NCI-H2171 (cell line): ENCODE results near the gene ACTN1.
A peak's percentile ranks its signal among the peaks of the same experiment; 100 is the strongest.
"Not testable (repeated sequence)": the region's sequence is repeated elsewhere in the genome, so short reads cannot be mapped to it uniquely, and the experiment has no call there.

Experiments used
- DNase-seq: peaks from one replicate; lab custom pipeline; 2025; lab: John Stamatoyannopoulos, UW

Gene ACTN1

DNA sequence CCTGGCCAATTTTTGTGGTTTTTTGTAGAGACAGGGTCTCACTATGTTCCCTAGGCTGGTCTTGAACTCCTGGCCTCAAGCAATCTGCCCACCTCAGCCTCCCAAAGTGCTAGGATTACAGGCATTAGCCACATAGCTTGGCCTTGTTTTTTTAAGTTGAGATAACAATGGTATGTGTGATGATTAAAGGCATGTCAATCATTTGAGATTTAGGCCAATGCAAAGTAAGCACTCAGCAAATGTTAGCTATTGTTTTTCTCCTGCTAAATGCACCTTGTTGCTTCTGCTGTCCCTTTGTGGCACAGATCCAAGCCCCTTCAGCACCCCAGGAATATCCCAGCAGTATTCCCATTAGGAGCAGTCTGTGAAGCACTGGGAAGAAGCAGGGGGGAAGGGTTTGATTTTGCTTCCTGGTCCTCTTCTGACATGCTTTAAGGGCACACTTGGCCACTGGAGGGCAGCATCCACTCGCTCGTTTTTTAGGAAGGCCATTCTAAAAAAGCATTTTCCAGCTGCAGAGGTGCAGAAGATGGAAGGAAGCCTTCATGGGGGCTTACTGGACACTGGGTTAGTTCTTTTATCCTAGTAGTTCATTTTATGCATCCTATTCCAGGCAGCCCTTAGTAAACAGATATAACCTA lies 116.0 kb downstream of the ACTN1 start:
- peak; percentile 83 for DNase-seq

DNA sequence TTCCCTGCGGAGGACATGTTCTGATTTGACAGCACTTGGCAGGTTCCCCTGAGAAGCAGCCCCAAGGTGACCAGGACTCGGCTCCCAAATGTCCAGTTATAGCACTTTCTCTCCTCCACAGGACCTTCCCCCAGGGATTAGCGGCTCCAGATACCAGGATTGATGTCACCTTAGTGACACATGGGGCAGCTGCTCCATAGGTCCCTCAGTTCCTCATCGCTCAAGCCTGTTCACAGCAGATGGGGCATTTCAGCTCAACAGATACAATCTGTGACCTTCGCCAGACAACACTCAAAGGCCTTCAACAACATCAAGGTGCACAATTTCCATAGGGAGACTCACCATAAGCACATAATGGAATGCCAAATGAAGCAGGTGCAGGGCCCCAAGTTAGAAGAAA lies 118.3 kb downstream of the ACTN1 start:
- no peak for DNase-seq

DNA sequence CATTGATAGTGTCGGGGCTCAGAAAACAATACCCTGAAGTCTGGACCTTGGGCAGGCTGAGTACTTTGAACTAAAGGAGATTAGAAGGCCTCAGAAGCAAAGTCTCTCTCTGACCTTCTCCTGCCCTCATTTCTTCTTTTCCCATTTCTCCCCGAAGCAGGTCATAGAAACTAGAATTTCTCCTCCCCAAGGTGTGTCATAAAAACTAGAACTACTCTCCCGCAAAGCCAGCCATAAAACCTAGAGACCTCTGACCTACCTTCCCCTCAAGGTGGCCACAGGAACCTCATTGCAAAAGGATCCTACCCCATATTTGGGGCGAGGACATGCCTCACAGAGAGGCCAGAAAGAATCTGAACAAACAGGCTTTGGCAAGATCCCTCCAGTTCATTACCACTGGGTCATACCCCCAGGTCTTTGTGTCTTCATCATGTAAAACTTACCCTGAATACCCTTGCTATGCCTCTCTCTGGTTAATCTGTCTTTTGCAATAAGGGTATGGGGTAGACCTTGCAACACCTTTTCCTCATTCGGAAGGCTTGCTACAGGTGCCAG lies 121.5 kb downstream of the ACTN1 start:
- DNase-seq = no peak

DNA sequence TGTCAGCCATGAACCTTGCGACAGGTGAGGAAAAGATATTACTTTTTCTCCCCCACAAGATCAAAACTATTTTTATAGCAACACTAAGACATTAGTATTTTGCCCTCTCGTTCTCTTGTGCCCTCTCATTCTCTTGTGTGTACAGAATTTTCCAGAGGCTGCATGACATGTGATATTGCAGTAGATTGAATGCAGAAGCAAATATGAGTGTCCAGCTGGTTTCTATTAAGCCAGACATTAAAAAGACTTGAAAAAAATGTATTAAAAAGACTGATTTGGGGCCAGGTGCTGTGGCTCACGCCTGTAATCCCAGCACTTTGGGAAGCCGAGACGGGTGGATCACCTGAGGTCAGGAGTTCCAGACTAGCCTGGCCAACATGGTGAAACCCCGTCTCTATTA lies 122.5 kb downstream of the ACTN1 start:
- DNase-seq = no peak

DNA sequence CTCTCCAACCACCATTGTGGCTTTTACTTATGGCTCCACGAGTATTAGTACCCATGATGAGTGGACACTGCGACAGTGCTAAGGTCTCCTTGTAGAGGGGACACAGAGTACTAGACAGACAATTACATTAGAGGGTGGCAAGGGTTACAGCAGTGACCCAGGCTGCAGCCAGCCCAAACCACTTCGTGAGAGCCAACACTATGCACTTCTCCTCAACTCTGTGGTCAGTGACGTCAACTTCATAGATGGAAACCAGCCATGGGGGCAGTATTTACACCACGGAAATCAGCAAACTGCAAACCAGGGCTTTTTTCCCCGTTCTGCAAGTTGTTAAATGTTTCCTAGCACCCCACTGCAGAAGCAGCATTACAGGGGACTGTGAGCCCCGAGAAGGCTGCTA lies 124.7 kb downstream of the ACTN1 start:
- DNase-seq = no peak

DNA sequence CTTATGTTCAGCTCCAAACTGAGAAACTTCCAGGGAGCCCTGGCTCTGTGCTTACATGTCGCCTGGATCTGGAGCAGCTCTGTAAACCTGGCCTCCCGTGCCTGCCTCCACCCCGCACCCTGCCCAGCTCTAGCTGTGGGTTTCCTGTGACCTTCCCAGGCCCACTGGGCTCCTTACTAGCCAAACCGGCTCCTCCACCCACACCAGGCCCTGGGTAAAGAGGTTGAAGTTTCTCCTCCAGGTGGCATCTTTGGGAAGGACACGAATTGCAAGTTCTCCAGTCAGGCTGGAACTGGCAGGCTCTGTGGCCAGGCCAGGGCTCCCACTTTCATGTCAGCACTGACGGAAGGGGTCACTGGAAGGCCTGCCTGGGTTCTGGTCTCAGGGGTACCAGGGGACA lies 125.4 kb downstream of the ACTN1 start:
- DNase-seq = no peak

DNA sequence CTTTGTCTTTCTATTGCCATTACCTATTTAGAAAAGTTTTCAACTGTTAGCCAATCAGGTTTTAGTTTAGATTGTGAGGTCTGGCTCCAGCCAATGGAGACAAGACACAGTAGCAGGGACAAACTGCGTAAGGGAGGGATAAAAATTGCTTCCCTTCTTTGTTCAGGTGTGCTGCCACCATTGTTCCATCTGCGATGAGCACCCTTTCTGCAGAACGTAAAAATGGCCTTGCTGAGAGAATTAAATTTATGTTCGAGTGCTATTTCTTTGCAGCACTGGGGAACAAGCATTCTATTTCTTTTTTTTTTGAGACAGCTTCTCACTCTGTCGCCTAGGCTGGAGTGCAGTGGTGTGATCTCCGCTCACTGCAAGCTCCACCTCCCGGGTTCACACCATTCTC lies 126.6 kb downstream of the ACTN1 start:
- DNase-seq = not testable (repeated sequence)

DNA sequence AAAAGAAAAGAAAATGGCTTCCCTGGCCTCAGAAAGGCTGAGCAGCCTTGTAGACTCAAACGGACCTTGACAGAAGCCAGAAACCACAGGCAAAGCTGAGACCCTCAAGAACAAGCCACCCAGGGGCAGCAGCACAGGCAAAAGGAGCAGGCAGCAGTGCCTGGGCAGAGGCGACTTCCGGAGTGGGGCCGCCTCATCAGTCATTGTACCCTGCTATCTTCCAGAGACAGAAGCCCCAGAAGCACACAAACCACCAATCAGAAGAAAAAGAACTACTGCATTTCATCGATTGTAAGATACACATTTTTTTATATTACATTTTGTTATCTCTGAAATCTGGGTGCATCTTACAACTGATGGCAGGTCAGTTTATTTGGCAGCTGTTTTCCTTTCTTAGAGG lies 128.0 kb downstream of the ACTN1 start:
- DNase-seq = no peak

DNA sequence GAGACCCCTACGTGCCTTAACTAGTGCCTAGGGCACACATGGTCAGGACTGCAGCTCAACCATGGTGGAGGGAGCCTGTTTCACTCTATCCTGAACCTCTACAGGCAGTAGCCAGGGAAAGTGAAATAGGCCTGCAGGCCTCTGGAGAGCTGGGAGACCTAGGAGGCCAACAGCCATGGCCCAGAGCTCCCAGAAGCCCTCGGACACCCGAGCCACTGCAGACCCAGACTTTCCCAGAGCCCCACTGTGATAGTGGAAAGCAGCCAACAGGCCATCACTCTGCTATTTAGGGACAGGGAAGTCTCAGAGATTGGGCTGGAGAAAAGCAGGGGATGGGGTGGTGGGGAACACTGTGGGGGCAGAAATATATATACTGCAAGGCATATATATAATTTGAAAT lies 129.7 kb downstream of the ACTN1 start:
- no peak for DNase-seq

DNA sequence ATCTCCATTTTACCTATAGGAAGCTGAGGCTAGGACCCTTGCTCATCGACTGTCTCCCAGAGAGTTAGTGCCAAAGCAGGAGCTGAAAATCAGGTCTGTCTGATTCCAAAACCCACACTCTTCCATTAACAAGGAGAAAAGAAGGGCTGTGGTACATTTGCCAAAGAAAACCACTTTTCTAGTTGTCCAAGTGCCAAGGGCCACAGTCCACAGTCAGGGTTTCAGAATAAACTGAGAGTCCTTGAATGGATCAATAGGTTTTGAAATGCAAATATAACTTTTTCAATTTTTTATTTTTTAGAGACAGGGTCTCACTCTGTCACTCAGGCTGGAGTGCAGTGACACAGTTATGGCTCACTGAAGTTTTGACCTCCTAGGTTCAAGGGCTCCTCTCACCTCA lies 130.8 kb downstream of the ACTN1 start:
- no peak for DNase-seq

DNA sequence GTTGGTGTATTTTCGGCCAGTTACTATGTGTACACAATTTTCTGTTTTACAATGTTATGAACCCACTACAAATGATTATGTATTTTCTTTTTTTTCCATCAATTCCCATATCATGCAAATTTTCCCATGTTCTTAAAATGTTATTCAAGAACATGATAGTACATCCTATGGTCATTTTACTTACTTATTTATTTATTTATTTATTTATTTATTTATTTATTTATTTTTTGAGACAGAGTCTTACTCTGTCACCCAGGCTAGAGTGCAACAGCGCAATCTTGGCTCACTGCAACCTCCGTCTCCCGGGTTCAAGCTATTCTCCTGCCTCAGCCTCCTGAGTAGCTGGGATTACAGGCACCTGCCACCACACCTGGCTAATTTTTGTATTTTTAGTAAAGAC lies 131.5 kb downstream of the ACTN1 start:
- DNase-seq = not testable (repeated sequence)

DNA sequence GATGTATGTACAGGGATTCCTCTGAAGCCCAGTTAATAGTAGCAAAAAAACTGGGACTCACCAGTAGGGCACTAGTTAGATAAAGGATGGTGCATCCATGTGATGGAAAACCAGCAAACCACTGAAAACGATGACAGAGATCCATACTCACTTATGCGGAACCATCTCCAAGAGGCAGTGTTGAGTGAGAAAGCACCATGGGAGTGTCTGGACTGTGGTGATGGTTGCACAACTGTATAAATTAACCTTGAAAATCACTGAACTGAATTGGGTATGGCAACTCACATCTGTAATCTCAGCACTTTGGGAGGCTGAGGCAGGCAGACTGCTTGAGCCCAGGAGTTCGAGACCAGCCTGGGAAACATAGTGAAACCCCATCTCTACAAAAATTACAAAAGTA lies 132.6 kb downstream of the ACTN1 start:
- DNase-seq = no peak

DNA sequence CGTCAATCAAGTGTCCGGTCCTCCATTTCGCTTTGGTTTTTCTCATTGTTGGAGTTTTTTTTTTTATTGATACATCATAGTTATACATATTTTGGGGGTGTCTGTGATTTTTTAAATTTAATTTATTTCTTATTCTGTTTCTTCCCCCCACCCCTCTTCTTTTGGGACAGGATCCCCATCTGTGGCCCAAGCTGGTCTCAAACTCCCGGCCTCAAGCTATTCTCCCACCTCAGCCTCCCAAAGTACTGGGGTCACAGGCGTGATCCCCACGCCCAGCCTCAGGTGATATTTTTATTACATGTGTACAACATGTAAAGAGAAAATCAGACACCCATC lies 134.9 kb downstream of the ACTN1 start:
- DNase-seq = no peak

DNA sequence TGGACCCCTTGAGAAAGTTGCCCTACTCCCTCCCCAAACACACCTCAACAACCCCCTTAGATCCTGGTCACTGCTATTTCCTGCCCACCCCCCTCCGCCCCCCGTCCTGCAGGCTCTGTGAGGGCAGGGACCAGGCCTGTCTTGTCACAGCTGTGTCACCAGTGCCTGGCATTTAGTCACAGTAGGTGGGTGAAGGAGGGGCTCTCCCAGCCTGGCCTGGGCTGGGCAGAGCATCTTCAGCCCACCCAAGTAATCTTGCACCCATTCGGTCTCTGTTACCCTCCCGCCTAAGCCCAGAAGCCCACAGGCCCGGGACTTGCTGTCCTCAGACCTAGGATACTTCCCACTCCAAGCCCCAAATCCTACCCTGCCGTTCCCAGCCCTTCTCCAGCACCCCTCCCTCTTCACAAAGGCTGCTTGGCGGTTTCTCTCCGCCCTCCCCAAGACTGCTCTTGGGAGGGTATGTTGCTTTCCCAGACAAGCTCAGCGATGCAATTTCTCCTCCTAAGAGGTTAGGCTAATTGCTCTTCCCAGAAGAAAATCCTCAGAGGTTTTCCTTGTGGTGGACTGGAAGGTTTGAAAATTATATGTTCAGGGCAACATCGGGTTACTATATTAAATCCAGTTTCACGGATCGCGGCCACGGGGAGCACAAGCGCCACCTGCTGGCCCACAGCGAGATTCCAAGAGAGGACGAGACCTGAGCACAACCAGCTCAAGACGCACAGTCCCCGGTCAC lies 135.5 kb downstream of the ACTN1 start:
- DNase-seq = peak; percentile 47

DNA sequence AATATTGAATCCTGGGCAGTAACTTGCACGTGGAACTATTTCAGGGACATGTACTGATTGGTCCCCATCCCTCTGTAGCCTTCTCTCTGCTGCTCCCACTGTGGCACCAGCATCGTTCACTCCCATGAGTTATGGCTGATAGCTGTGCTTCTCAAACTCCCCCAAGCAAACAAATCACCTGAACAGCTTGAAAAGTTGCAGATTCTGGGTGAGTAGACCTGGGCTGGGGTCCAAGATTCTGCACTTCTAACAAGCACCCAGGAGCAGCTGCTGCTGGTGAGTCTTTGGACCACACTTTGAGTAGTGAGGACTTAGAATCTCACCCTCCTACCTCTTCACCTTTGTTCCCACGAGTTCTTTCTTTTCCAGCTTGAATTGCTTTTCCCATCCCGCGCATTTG lies 136.8 kb downstream of the ACTN1 start:
- DNase-seq = peak; percentile 37

DNA sequence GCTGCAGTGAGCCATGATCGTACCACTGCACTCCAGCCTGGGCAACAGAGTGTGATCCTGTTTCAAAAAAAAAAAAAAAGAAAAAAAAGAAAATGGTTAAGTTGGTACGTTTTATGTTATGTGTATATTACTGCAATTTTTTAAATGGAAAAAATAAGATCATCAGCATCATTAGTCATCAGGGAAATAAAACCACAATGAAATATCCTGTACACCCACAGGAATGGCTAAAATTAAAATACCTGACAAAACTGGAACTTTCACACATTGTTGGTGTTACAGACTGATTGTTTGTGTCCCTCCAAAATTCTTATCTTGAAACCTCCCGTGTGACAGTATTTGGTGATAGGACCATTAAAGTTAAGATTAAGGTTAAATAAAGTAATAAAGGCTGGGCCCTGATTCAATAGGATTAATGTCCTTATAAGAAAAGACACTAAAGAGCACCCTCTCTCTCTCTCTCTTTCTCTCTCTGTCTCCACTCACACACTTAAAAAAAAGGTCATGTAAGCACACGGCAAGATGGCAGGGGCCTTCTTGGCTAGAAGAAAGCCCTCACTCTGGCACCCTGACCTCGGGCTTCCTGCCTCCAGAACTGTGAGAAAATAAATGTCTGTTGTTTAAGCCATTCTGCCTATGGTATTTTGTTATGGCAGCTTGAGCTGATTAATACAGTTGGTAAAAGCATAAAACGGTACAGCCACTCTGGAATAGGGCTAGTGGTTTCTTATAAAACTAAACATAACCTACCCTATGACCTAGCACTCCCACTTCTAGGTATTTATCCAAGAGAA lies 137.9 kb downstream of the ACTN1 start:
- no peak for DNase-seq

DNA sequence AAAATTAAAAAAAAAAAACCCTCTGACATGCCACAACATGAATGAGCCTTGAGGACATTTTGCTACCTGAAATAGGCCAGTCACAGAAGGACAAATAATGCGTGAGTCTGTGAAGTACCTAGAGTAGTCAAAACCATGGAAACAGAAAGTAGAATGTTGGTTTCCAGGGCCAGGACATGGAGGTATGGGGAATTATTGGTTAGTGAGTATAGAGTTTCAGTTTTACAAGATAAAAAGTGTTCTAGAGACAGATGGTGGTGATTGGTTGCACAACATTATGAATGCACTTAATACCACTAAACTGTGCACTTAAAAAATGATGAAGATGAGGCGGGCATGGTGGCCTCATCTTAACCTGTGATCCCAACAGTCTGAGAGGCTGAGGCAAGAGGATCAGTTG lies 138.6 kb downstream of the ACTN1 start:
- peak; percentile 35 for DNase-seq

DNA sequence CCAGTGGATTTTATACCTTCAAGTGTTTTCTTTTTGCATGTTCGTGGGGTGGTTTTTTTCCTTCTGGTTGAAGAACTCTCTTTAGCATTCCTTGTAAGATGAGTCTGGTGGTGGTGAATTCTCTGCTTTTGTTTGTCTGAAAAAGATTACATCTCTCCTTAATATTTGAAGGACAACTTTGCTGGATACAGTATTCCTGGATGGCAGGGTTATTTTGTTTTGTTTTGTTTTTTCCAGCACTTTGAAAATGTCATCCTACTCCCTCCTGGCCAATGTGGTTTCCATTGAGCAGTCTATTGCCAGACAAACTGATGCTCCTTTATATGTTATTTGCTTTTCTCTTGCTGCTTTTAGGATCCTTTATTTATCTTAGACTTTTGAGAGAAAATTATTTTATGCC lies 143.0 kb downstream of the ACTN1 start:
- DNase-seq = no peak

DNA sequence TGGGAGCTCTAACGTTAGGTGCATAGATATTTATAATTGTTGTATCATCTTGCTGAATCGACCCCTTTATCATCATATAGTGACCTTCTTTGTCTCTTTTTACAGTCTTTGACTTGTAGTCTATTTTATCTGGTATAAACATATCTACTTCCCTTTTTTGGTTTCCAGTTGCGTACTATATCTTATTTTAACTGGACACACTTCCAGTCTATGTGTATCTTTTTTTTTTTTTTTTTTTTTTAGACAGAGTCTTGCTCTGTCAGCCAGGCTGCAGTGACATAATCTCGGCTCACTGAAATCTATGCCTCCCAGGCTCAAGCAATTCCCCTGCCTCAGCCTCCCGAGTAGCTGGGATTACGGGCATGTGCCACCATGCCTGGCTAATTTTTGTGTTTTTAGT lies 144.3 kb downstream of the ACTN1 start:
- DNase-seq = no peak

DNA sequence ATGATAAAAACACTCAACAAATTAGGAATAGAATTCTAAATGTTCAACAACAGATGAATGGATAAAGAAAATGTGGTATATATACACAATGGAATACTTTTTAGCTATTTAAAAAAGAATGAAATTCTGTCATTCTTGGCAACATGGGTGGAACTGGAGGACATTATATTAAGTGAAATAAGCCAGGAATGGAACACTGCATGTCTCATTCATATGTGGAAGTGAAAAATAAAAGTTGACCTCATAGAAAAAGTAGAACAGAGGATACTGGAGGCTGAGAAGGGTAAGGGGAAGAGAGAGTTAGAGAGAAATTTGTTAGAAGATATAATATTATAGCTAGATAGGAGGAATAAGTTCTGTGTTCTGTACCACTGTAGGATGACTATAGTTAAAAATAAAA lies 150.4 kb downstream of the ACTN1 start:
- no peak for DNase-seq

DNA sequence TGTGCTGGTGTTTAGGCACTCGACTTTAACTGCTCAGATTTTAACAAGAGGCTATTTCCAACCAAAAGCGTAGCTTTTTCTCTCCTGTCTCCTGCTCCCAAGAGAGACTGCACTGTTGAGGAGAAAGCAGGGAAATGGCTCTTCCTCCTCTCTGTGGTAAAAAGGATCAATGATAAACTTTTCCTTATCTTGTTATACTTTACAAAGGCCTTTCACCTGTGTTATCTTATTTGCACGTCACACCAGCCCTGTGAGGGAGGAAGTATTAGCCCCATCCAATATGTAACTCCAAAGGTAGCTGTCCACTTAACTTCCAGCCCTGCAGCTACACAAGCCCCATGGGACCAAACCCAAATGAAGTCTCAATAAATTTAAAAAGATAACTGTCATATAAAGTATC lies 153.4 kb downstream of the ACTN1 start:
- no peak for DNase-seq

DNA sequence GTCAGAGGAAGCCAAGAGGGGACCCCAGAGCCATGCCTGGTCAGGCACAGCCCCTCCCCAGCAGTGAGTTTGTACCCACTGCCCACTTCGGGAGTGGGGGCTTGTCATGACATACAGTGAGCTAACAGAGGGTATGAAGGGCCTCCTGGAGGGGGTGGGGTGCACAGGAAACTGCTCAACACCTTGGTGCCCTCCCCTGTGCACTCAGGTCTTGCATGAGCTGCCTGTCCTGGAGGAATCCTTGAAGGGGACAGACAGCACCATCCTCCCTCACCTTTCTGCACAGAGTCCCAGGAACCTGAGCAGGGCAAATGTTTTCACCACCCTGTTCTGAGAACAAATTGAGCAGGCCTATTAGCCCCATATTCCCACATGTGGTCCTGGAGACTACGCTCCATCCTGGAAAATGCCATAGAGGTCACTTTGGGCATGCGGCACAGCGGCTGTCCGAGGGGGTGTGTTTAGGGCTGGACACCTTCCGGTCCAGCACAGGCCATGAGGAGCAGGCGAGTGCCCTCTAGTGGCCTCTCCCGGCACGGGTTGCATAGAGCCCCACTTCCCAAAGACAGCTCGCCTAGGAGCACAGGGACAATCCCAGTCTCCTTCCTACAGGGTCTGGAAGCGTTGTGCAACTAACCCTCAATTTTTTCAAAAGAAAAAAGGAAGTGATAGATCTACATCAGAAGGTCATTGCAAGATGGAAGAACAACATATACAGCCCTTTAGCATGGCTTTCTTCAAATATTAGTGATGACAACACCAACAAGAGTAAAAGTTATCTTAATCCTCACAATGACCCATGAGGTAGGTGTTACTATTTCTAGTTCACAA lies 154.4 kb downstream of the ACTN1 start:
- DNase-seq = no peak
